Effector memory CD4-positive, alpha-beta T cell (primary cell): ENCODE measurements around the gene COL25A1.
"Not testable (repeated sequence)": the region's sequence is repeated elsewhere in the genome, so short reads cannot be mapped to it uniquely, and the experiment has no call there.

Source experiments
- DNase-seq, 3 donors: peaks; one replicate each; pipeline ENCODE4 v3.0.0-alpha.2; 2020
- H3K27ac ChIP-seq: 2 replicates; pipeline ENCODE4 v1.7.0; 2013; ENCODE audit warnings: mild to moderate bottlenecking, low read length, moderate library complexity; ENCODE audit not compliant: insufficient read depth, poor library complexity, severe bottlenecking
- H3K27me3 ChIP-seq: replicated peaks from 2 replicates; pipeline ENCODE4 v1.7.0; 2013; ENCODE audit warnings: mild to moderate bottlenecking, low read length; ENCODE audit not compliant: insufficient read depth, control insufficient read depth, poor library complexity, severe bottlenecking
- H3K36me3 ChIP-seq: 2 replicates; pipeline ENCODE4 v1.7.0; 2013; ENCODE audit warnings: mild to moderate bottlenecking, low read length, moderate library complexity; ENCODE audit not compliant: control insufficient read depth, insufficient read depth
- H3K4me1 ChIP-seq: 2 replicates; pipeline ENCODE4 v1.7.0; 2013; ENCODE audit warnings: low read length, mild to moderate bottlenecking; ENCODE audit not compliant: control insufficient read depth, insufficient read depth, poor library complexity, severe bottlenecking
- H3K4me3 ChIP-seq: 2 replicates; pipeline ENCODE4 v1.7.0; 2013; ENCODE audit warnings: low read length, low read depth, mild to moderate bottlenecking; ENCODE audit not compliant: insufficient read depth, poor library complexity, severe bottlenecking
- H3K9me3 ChIP-seq: 2 replicates; pipeline ENCODE4 v1.7.0; 2013; ENCODE audit warnings: mild to moderate bottlenecking, low read length, moderate library complexity; ENCODE audit not compliant: control insufficient read depth

COL25A1 gene

DNA sequence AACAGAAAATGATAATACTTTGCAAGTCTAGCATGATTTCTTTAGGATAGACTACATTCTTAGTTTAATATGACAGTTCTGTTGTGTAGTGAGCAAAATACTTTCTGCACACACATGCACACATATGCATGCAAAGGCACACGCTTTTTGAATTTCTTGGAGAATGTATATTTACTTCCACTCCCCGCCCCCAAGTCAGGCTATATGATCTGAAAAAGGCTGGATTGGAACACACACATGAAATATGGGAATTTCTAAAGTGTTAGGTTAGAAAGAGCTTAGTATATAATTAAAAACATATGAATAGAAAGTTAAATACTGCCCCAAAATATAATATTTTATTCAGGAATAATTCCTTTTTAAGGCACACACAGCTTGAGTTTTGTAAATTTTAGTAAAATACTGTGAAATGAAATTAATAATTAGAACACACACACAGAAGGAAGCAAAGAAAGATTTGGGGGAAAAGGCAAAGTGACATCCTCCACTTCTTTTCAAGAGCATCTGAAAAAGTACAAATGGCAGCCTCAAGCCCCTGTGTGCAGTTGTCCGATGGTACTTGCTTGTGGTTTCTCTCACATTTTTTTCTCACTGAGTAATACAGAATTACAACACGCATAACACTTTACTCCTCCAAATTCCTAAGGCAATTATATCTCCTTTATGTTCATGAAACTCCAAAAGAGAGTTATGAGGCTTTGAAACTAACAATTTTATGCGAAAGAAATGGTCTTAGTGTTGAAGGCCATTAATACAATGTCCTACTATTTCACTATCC is 310.7 kb downstream of the COL25A1 start:
- DNase-seq, result no peak
- no peaks in the 10 kb centered on the region for H3K4me1 ChIP-seq
- no peaks in the 10 kb centered on the region for H3K9me3 ChIP-seq
- no peaks in the 10 kb centered on the region for H3K27me3 ChIP-seq
- H3K27ac ChIP-seq, result no peak overlapping the region
- H3K4me3 ChIP-seq, result no peak overlapping the region
- H3K36me3 ChIP-seq, result no peaks in the 10 kb centered on the region

- no peaks in the 10 kb centered on the region for H3K9me3 ChIP-seq
Measured at GRCh38 chr4:108988464-108989195, 313.8 kb downstream of the COL25A1 start.

GRCh38 chr4:108984495-108984894 is 318.0 kb downstream of the COL25A1 start:
- H3K27ac ChIP-seq, H3K9me3 ChIP-seq, H3K4me3 ChIP-seq, H3K36me3 ChIP-seq, H3K4me1 ChIP-seq, H3K27me3 ChIP-seq, DNase-seq: not testable (repeated sequence)

More at GRCh38 chr4:108988464-108989195, 313.8 kb downstream of the COL25A1 start:
- H3K36me3 ChIP-seq, result no peaks in the 10 kb centered on the region
- no peaks in the 10 kb centered on the region for H3K4me1 ChIP-seq
- no peak overlapping the region for H3K27ac ChIP-seq
- DNase-seq, result no peak
- H3K4me3 ChIP-seq, result no peak overlapping the region
- H3K27me3 ChIP-seq, result no peaks in the 10 kb centered on the region

- H3K9me3 ChIP-seq, result no peaks in the 10 kb centered on the region
- H3K36me3 ChIP-seq, result no peaks in the 10 kb centered on the region
- DNase-seq, result no peak
- H3K27me3 ChIP-seq, result no peaks in the 10 kb centered on the region
- no peak overlapping the region for H3K4me3 ChIP-seq
- no peak overlapping the region for H3K27ac ChIP-seq
- H3K4me1 ChIP-seq, result no peaks in the 10 kb centered on the region
Measured at GRCh38 chr4:108982402-108983185, 319.9 kb downstream of the COL25A1 start.

GRCh38 chr4:108980455-108981239 is 321.8 kb downstream of the COL25A1 start:
- Histone ChIP-seq H3K27me3 (no peaks in the 10 kb centered on the region), H3K4me3 (no peak overlapping the region), H3K36me3 (no peaks in the 10 kb centered on the region), H3K27ac (no peak overlapping the region), H3K4me1 (no peaks in the 10 kb centered on the region), H3K9me3 (no peaks in the 10 kb centered on the region)
- DNase-seq, result no peak

GRCh38 chr4:108979759-108980158 is 322.7 kb downstream of the COL25A1 start:
- no peak overlapping the region for H3K27ac ChIP-seq
- H3K9me3 ChIP-seq, result no peaks in the 10 kb centered on the region
- H3K4me3 ChIP-seq, result no peak overlapping the region
- no peak for DNase-seq
- H3K36me3 ChIP-seq, result no peaks in the 10 kb centered on the region
- no peaks in the 10 kb centered on the region for H3K27me3 ChIP-seq
- no peaks in the 10 kb centered on the region for H3K4me1 ChIP-seq

- no peak for DNase-seq
- Histone ChIP-seq H3K36me3 (no peaks in the 10 kb centered on the region), H3K9me3 (no peaks in the 10 kb centered on the region), H3K4me3 (no peak overlapping the region), H3K27ac (no peak overlapping the region), H3K27me3 (no peaks in the 10 kb centered on the region), H3K4me1 (no peaks in the 10 kb centered on the region)
Measured at GRCh38 chr4:108978066-108978465, 324.4 kb downstream of the COL25A1 start.

- DNase-seq, result no peak
- no peaks in the 10 kb centered on the region for H3K27me3 ChIP-seq
- no peak overlapping the region for H3K27ac ChIP-seq
- H3K36me3 ChIP-seq, result no peaks in the 10 kb centered on the region
- H3K4me3 ChIP-seq, result no peak overlapping the region
- no peaks in the 10 kb centered on the region for H3K9me3 ChIP-seq
- peaks cover 6% of the 10 kb centered on the region for H3K4me1 ChIP-seq
Measured at GRCh38 chr4:108972613-108973283, 329.7 kb downstream of the COL25A1 start.

- no peak for DNase-seq
- no peak overlapping the region for H3K27ac ChIP-seq
- no peaks in the 10 kb centered on the region for H3K27me3 ChIP-seq
- H3K4me1 ChIP-seq, result peaks cover 6% of the 10 kb centered on the region
- no peak overlapping the region for H3K4me3 ChIP-seq
- no peaks in the 10 kb centered on the region for H3K9me3 ChIP-seq
- no peaks in the 10 kb centered on the region for H3K36me3 ChIP-seq
Measured at GRCh38 chr4:108971473-108971872, 331.0 kb downstream of the COL25A1 start.
